Measurements from ENCODE around the gene PLPP3.

Gene PLPP3

GRCh38 chr1:56493826-56494225, 85.5 kb downstream of the PLPP3 start:
- DNase-seq = no peak

GRCh38 chr1:56491441-56491840, 87.9 kb downstream of the PLPP3 start:
- no peak for DNase-seq

GRCh38 chr1:56490619-56491018, 88.7 kb downstream of the PLPP3 start:
- no peak for DNase-seq

- DNase-seq = no peak
These were observed 89.7 kb downstream of the PLPP3 start for GRCh38 chr1:56489695-56490094.

- no peak for DNase-seq
These were observed 94.7 kb downstream of the PLPP3 start for GRCh38 chr1:56484695-56485094.

- no peak for DNase-seq
These were observed 96.3 kb downstream of the PLPP3 start for GRCh38 chr1:56483104-56483503.

GRCh38 chr1:56482486-56482885, 96.9 kb downstream of the PLPP3 start:
- no peak for DNase-seq

GRCh38 chr1:56481140-56481694, 98.1 kb downstream of the PLPP3 start:
- DNase-seq = no peak

- DNase-seq = no peak
These were observed 100.6 kb downstream of the PLPP3 start for GRCh38 chr1:56478734-56479133.

- DNase-seq = no peak
These were observed 101.9 kb downstream of the PLPP3 start for GRCh38 chr1:56477164-56478111.

GRCh38 chr1:56473582-56474270, 105.6 kb downstream of the PLPP3 start:
- no peak for DNase-seq

GRCh38 chr1:56472860-56473259, 106.5 kb downstream of the PLPP3 start:
- DNase-seq = no peak

GRCh38 chr1:56469640-56470371, 109.6 kb downstream of the PLPP3 start:
- no peak for DNase-seq

- DNase-seq = no peak
These were observed 110.8 kb downstream of the PLPP3 start for GRCh38 chr1:56468518-56468917.

- DNase-seq = no peak
These were observed 112.8 kb downstream of the PLPP3 start for GRCh38 chr1:56466538-56466937.

- no peak for DNase-seq
These were observed 115.1 kb downstream of the PLPP3 start for GRCh38 chr1:56464294-56464693.

GRCh38 chr1:56463376-56463775, 116.0 kb downstream of the PLPP3 start:
- no peak for DNase-seq

GRCh38 chr1:56462209-56462608, 117.2 kb downstream of the PLPP3 start:
- no peak for DNase-seq

- DNase-seq = no peak
These were observed 117.9 kb downstream of the PLPP3 start for GRCh38 chr1:56461158-56462127.

- DNase-seq = no peak
These were observed 120.1 kb downstream of the PLPP3 start for GRCh38 chr1:56459260-56459659.

- no peak for DNase-seq
These were observed 121.5 kb downstream of the PLPP3 start for GRCh38 chr1:56457756-56458375.

Data from NCI-H187 treated with DMSO at 0.1 percent for 48 hours (cell line).